Suprapubic skin (tissue), 4 donors: ENCODE measurements around the gene MAB21L4. TPM values are rescaled to one million over a fixed set of nuclear protein-coding genes. Genes with fewer than 3 reads are reported as not detected.
A peak's percentile ranks its signal among the peaks of the same experiment; 100 is the strongest.

Experiments
- DNase-seq, 2 donors: peaks; one replicate each; pipeline ENCODE4 v3.0.0-alpha.2; 2019; ENCODE audit warnings: low spot score in 2 of 2
- H3K27ac ChIP-seq: fragments of 200-600 bp; sonication (generic); one replicate; pipeline ENCODE4 v1.5.1; 2019
- H3K27me3 ChIP-seq: fragments of 200-600 bp; sonication (generic); one replicate; pipeline ENCODE4 v1.5.1; 2019
- H3K36me3 ChIP-seq: fragments of 200-600 bp; sonication (generic); one replicate; pipeline ENCODE4 v1.5.1; 2019
- H3K4me1 ChIP-seq: fragments of 200-600 bp; sonication (generic); one replicate; pipeline ENCODE4 v1.5.1; 2019
- H3K4me3 ChIP-seq: fragments of 200-600 bp; sonication (generic); one replicate; pipeline ENCODE4 v1.5.1; 2019; ENCODE audit warnings: mild to moderate bottlenecking
- H3K9me3 ChIP-seq: fragments of 200-600 bp; sonication (generic); one replicate; pipeline ENCODE4 v1.5.1; 2019
- EP300 ChIP-seq: sonication (generic); formaldehyde crosslinking; IDR thresholded peaks from one replicate; pipeline ENCODE4 v1.6.1; 2017; ENCODE audit warnings: antibody characterized with exemption
- POLR2A ChIP-seq, 2 donors: fragments of 450-650 bp; IDR thresholded peaks; one replicate each; pipeline ENCODE4 v1.6.1; 2017; ENCODE audit warnings: antibody characterized with exemption in 2 of 2, mild to moderate bottlenecking in 2 of 2, moderate library complexity in 2 of 2
- POLR2AphosphoS5 ChIP-seq, 3 donors: sonication (generic); formaldehyde crosslinking; IDR thresholded peaks; one replicate each; pipeline ENCODE4 v1.6.1; 2017; ENCODE audit warnings: antibody characterized with exemption in 3 of 3
- WGBS: methylation state at CpG from one replicate; pipeline ENCODE4 v1.1.5; 2018; 5-methylcytosine and 5-hydroxymethylcytosine counted together
- total RNA-seq, 4 donors: library from RNA; depleted of rRNA; stranded (reverse); fragments of >200 nt; gene quantifications; one replicate each; pipeline ENCODE4 v1.1.0, GENCODE V29; 2016
- TF ChIP-seq, protein P1 (sequence below), 2 donors: fragments of 200-600 bp in 1 of 2; fragments of 450-650 bp in 1 of 2; sonication (generic) in 1 of 2; IDR thresholded peaks; one replicate each; pipeline ENCODE4 v1.5.1; 2016 to 2019; ENCODE audit warnings: antibody characterized with exemption in 2 of 2, mild to moderate bottlenecking in 1 of 2, moderate library complexity in 1 of 2

Gene MAB21L4
- total RNA-seq, 4 donors from 2014 or later: 28.7 to 97.5 (median 69.2) TPM

GRCh38 chr2:240900141-240900860, 4.3 kb upstream of the MAB21L4 start:
- Histone ChIP-seq H3K9me3 (no peaks in the 10 kb centered on the region), H3K4me1 (peaks cover 42% of the 10 kb centered on the region), H3K27me3 (no peaks in the 10 kb centered on the region), H3K4me3 (no peak overlapping the region), H3K36me3 (no peaks in the 10 kb centered on the region), H3K27ac (no peak overlapping the region)
- TF ChIP-seq, protein P1, sequence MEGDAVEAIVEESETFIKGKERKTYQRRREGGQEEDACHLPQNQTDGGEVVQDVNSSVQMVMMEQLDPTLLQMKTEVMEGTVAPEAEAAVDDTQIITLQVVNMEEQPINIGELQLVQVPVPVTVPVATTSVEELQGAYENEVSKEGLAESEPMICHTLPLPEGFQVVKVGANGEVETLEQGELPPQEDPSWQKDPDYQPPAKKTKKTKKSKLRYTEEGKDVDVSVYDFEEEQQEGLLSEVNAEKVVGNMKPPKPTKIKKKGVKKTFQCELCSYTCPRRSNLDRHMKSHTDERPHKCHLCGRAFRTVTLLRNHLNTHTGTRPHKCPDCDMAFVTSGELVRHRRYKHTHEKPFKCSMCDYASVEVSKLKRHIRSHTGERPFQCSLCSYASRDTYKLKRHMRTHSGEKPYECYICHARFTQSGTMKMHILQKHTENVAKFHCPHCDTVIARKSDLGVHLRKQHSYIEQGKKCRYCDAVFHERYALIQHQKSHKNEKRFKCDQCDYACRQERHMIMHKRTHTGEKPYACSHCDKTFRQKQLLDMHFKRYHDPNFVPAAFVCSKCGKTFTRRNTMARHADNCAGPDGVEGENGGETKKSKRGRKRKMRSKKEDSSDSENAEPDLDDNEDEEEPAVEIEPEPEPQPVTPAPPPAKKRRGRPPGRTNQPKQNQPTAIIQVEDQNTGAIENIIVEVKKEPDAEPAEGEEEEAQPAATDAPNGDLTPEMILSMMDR (IDR thresholded peaks at IDR 0.05): no peak
- no peak for TF ChIP-seq POLR2AphosphoS5 (IDR thresholded peaks at IDR 0.05)
- TF ChIP-seq POLR2A (IDR thresholded peaks at IDR 0.05): no peak
- no peak for TF ChIP-seq EP300
- DNase-seq: no peak
- 84% methylated on average over 21 of the region's 27 CpGs for WGBS

GRCh38 chr2:240899468-240899865, 3.5 kb upstream of the MAB21L4 start:
- Histone ChIP-seq H3K27me3 (no peaks in the 10 kb centered on the region), H3K4me1 (peaks cover 44% of the 10 kb centered on the region), H3K27ac (no peak overlapping the region), H3K36me3 (no peaks in the 10 kb centered on the region), H3K4me3 (no peak overlapping the region), H3K9me3 (no peaks in the 10 kb centered on the region)
- TF ChIP-seq POLR2A (IDR thresholded peaks at IDR 0.05) (no peak), EP300 (no peak)
- TF ChIP-seq, protein P1 (IDR thresholded peaks at IDR 0.05): no peak
- WGBS: 83% methylated on average over 7 of the region's 19 CpGs
- DNase-seq: no peak

DNA sequence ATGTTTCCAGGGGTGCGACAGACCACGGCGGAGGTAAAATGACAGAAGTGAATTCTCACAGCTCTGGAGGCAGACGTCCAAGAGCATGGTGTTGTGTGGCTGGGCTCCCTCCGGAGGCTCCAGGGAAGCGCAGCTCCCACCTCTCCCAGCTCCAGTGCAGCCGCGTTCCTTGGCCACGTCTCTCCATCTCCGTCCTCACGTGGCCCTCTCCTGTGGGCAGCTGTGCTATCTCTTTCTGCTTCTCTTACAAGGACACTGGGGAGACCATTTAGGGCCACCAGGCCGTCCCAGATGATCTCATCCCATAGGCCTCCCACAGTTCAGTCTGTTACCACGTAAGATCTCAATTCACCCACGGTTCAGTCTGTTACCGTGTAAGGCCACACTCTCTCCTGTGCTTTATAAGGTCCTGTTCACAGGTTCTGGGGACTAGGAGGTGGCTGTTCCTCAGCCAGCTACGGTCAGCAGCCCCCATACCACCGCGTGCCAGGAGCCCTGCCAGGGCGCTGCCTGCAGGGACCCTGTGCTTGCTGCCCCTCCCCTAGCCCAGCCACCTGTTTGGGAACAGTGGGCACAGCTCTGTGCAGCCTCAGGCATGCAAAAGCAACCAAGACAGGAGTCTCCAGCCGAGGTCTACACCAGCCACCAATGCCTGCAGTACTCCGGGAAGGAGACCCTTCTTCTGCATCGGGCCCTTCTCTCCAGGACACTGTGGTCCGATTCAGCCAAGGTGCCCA, 2.9 kb upstream of the MAB21L4 start:
- no peaks in the 10 kb centered on the region for H3K27me3 ChIP-seq
- H3K4me1 ChIP-seq: peaks cover 49% of the 10 kb centered on the region
- no peaks in the 10 kb centered on the region for H3K36me3 ChIP-seq
- H3K27ac ChIP-seq: peak overlapping the region; percentile 85
- WGBS: 50% methylated on average over 16 of the region's 23 CpGs
- no peak for DNase-seq
- no peak overlapping the region for H3K4me3 ChIP-seq
- no peaks in the 10 kb centered on the region for H3K9me3 ChIP-seq
- TF ChIP-seq POLR2A (IDR thresholded peaks at IDR 0.05): no peak
- TF ChIP-seq, protein P1 (IDR thresholded peaks at IDR 0.05): no peak
- no peak for TF ChIP-seq POLR2AphosphoS5 (IDR thresholded peaks at IDR 0.05)
- no peak for TF ChIP-seq EP300

- no peak for DNase-seq
- peak overlapping the region; percentile 85 for H3K27ac ChIP-seq
- 48% methylated on average over 14 of the region's 17 CpGs for WGBS
These were observed 2.3 kb upstream of the MAB21L4 start for GRCh38 chr2:240898108-240898730.

More at GRCh38 chr2:240898108-240898730, 2.3 kb upstream of the MAB21L4 start:
- no peak overlapping the region for H3K4me3 ChIP-seq
- peaks cover 56% of the 10 kb centered on the region for H3K4me1 ChIP-seq
- H3K27me3 ChIP-seq: no peaks in the 10 kb centered on the region
- no peaks in the 10 kb centered on the region for H3K9me3 ChIP-seq
- no peaks in the 10 kb centered on the region for H3K36me3 ChIP-seq
- TF ChIP-seq, protein P1 (IDR thresholded peaks at IDR 0.05): no peak
- TF ChIP-seq EP300 (no peak), POLR2AphosphoS5 (IDR thresholded peaks at IDR 0.05) (no peak), POLR2A (IDR thresholded peaks at IDR 0.05) (no peak)
